Left ventricle myocardium inferior (tissue), 1 donor: ENCODE data around the gene KMT5C. TPM values are rescaled to one million over a fixed set of nuclear protein-coding genes. Genes with fewer than 3 reads are reported as not detected.

Experiments
- DNase-seq: peaks from one replicate; pipeline ENCODE4 v3.0.0-alpha.2; 2020
- H3K27ac ChIP-seq: fragments of 200-600 bp; replicated peaks from 2 replicates; pipeline ENCODE4 v1.8.0; 2021
- H3K27me3 ChIP-seq: fragments of 200-600 bp; 2 replicates; pipeline ENCODE4 v1.8.0; 2021; ENCODE audit warnings: low read depth
- H3K36me3 ChIP-seq: fragments of 200-600 bp; 2 replicates; pipeline ENCODE4 v1.8.0; 2021
- H3K4me1 ChIP-seq: fragments of 200-600 bp; 2 replicates; pipeline ENCODE4 v1.8.0; 2021
- H3K4me3 ChIP-seq: fragments of 200-600 bp; 2 replicates; pipeline ENCODE4 v1.8.0; 2021; ENCODE audit warnings: mild to moderate bottlenecking, moderate library complexity
- H3K9me3 ChIP-seq: fragments of 200-600 bp; replicated peaks from 2 replicates; pipeline ENCODE4 v1.8.0; 2021
- intact Hi-C: fragments of 100-400 bp; cut with micrococcal nuclease; formaldehyde crosslinking; loops from one replicate; pipeline ENCODE4 v1.11.0; 2022
- total RNA-seq: library from RNA; stranded (reverse); fragmentation: NEBNext Ultra II Directional; extraction: Animal tissue kit (Norgen Biotek cat#: 25700); gene quantifications from one replicate; pipeline ENCODE4 v1.2.1, GENCODE V29; 2021
- TF ChIP-seq, protein P1 (sequence below): fragments of 200-600 bp; IDR thresholded peaks from 2 replicates; pipeline ENCODE4 v1.8.0; 2021; ENCODE audit warnings: antibody characterized with exemption, mild to moderate bottlenecking, borderline replicate concordance
- donor health status: DM: no; HTN: yes; CAD: no; lungs with severe emphysema.

The KMT5C gene
- total RNA-seq, 1 donor from 2014 or later: 5.1 TPM

DNA sequence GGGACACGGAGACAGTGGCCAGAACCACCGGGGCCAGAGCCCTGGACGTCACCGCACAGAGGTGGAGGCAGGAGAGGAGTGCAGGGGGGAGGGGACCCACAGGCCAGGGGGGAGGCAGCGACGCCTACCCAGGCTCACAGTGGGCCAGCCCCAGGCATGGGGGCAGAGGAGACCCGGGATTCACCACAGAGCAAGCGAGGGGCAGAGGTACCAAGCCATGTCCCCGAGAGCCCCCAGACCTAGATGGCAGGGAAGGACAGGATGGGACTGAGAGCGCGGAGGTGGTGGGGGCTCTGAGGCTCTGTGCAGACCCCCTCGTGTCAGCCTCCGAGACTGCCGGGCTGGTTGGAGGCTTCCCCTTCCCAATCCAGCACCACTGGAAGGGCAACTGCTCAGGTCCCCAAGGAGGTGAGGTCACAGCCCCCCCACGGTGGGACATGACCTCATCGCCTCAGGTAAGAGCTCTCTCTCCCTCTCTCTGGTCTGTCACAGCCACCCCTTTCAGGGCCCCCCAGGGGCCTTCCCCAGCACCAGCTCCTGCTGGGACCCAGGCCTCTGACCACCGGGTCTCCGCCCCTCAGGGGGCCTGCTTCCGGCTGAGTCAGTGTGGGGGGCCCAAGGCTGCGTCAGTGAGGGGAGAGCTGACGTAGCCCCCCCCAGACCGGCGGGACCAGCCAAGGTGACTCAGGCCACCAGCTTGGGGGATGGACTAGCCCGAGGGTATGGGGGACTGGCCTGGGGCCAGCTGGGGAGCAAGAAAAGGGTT is 32.8 kb downstream of the KMT5C start:
- Histone ChIP-seq H3K9me3 (no peaks in the 10 kb centered on the region), H3K4me3 (no peak overlapping the region), H3K36me3 (no peaks in the 10 kb centered on the region), H3K27ac (no peak overlapping the region), H3K27me3 (peaks cover 92% of the 10 kb centered on the region), H3K4me1 (peaks cover 27% of the 10 kb centered on the region)
- TF ChIP-seq, protein P1, sequence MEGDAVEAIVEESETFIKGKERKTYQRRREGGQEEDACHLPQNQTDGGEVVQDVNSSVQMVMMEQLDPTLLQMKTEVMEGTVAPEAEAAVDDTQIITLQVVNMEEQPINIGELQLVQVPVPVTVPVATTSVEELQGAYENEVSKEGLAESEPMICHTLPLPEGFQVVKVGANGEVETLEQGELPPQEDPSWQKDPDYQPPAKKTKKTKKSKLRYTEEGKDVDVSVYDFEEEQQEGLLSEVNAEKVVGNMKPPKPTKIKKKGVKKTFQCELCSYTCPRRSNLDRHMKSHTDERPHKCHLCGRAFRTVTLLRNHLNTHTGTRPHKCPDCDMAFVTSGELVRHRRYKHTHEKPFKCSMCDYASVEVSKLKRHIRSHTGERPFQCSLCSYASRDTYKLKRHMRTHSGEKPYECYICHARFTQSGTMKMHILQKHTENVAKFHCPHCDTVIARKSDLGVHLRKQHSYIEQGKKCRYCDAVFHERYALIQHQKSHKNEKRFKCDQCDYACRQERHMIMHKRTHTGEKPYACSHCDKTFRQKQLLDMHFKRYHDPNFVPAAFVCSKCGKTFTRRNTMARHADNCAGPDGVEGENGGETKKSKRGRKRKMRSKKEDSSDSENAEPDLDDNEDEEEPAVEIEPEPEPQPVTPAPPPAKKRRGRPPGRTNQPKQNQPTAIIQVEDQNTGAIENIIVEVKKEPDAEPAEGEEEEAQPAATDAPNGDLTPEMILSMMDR: no peak
- DNase-seq: no peak
- intact Hi-C loops: no loop called here

DNA sequence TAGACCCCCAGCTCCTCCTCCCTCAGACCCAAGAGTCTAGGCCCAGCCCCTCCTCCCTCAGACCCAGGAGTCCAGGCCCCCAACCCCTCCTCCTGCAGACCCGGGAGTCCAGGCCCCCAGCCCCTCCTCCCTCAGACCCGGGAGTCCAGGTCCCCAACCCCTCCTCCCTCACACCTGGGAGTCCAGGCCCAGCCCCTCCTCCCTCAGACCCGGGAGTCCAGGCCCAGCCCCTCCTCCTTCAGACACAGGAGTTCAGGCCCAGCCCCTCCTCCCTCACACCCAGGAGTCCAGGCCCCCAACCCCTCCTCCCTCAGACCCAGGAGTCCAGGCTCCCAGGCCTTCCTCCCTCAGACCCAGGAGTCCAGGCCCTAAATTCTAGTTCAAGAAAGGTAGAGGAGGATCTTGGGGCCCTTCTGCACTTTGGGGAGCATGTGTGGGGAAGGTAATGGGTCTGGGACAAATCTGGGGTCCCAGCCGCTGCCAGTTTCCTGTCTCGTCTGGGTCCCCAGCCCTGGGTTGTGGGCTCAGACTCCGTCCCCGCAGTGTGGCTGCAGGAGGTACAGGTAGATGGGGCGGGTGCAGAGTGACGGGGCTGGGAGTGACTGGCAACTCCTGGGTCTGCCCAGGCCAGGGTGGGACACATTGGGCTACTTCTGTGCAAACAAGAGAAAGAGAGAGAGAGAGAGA is 33.8 kb downstream of the KMT5C start:
- Histone ChIP-seq H3K36me3 (no peaks in the 10 kb centered on the region), H3K9me3 (no peaks in the 10 kb centered on the region), H3K27me3 (peaks cover 88% of the 10 kb centered on the region), H3K27ac (no peak overlapping the region), H3K4me1 (peaks cover 32% of the 10 kb centered on the region), H3K4me3 (no peak overlapping the region)
- intact Hi-C loops: no loop called here
- TF ChIP-seq, protein P1: no peak
- no peak for DNase-seq

DNA sequence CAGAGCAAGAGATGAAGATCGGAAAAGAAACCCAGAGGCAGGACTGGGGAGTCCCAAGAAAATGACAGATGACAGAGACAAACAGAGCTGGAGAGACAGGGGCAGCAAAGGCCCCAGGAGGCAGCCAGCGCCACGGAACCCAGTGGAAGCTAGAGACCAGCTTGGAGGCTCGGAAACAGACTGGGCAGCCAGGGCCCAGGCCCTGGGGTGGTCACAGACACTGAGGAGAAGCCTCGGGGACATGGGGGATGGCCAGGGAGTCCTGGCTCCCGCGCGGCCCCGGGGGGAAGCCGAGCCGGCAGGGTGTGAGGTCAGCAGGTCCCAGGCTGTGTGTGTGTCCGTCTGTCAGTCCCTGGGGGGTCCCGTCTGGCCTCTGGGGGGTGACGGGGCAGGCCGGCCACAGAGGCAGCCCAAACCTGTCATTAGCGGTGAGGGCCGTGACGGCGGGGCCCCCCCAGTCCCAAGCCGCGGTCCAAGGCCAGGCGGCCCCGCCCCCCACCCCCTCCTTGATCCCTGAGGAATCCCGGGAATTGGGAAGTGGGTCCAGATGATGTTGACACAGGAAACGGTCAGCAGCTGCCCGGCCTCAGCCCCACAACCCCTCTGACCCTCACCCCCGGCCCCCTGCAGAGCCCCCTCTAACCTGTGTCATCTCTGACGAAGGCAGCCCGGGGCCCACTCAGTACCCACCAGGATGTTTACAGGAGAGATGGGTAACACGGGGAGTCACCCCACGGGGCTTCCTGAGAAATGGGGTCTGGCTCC is 34.5 kb downstream of the KMT5C start:
- H3K9me3 ChIP-seq: no peaks in the 10 kb centered on the region
- intact Hi-C loops: no loop called here
- peaks cover 24% of the 10 kb centered on the region for H3K4me1 ChIP-seq
- H3K36me3 ChIP-seq: no peaks in the 10 kb centered on the region
- DNase-seq: no peak
- peaks cover 81% of the 10 kb centered on the region for H3K27me3 ChIP-seq
- no peak overlapping the region for H3K27ac ChIP-seq
- H3K4me3 ChIP-seq: no peak overlapping the region
- TF ChIP-seq, protein P1: no peak

DNA sequence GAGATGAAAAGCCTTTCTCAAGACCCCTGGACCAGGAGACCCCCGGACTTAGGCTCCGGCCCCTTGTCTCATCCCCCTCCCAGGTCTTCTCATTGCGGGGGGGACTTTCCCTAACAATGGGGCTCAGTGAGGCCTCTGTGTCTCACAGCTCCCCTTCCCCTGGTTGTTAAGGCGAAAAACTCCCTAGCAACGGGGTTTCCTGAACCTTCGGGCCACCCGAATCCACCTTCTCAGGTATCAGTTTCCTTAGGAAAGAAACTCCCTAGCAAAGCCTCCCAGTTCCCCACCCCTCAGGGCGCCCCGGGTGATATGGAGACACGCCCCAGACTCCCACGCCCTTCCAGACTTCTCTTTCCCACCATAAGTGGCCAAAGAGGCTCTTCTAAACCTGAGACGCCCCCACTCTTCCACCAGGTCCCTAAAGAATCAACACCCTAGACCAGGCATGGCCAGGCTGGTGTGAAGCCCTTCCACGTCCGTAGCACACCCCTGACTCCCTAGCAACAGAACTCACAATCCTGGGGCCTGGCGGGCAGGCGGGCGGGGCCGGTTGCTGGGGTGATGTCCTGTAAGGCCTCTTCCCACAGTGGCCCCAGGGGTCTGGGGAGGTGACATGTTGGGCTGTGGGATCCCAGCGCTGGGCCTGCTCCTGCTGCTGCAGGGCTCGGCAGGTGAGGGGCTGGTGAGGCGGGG is 36.7 kb downstream of the KMT5C start, which contains the start of gene TMEM190:
TMEM190 (plus strand) TSS at position 586 of the 693 bp plus-strand sequence; CDS start at position 614, 28 bp downstream.
- Histone ChIP-seq H3K4me3 (no peak within 1 kb of the TSS), H3K36me3 (no peaks in the 10 kb centered on the region), H3K9me3 (no peaks in the 10 kb centered on the region), H3K27ac (no peak within 1 kb of the TSS), H3K27me3 (peaks cover 60% of the 10 kb centered on the region), H3K4me1 (peaks cover 15% of the 10 kb centered on the region)
- intact Hi-C loops: no loop called here
- TF ChIP-seq, protein P1: no peak
- no peak for DNase-seq
